ENCODE results near the gene KCNK16.
A peak's percentile ranks its signal among the peaks of the same experiment; 100 is the strongest.

The KCNK16 gene

DNA sequence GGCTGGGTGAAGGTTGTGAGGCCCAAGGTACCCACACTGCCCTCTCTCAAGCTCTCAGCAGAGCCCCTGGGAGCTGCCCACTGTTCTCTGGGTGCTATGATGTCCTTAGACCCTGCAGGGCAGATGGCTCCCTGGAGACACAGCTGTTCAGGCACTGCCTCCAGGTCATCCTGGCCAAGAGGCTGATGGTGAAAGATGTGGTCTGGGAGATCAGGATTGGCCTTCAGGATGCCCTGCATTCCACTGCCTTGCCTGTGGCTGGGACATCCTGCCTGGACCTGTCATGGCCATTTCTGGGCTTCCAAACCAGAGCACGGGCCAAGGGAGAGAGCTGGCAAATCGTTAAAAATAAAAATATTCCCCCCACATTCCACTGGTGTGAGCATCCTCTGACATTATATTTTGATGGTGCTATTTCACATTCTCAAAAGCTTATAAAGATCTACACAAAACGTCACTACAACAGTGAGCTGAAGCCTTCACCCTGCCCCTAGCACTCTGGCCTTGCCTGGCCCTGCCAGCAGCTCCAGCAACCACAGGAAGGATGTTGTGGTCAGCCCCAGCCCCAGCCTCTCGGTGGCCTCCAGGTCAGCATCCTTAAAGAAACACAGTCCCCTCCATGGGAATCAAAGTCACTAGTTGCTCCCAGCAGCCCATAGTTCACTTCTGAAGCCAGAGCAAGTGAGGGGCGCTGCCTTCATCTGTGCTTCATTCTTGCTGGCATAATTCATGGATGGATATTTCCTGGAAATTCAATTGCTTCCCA is 13.5 kb upstream of the KCNK16 start:
- DNase-seq (ENCODE audit: insufficient read length, low spot score), result peak; percentile 42
- no peak for TF ChIP-seq POLR2A (IDR thresholded peaks at IDR 0.05; ENCODE audit: low read depth, low read length)
- FAIRE-seq, result no peak

- no peak for TF ChIP-seq POLR2A (IDR thresholded peaks at IDR 0.05; ENCODE audit: low read depth, low read length)
- DNase-seq (ENCODE audit: insufficient read length, low spot score), result no peak
- no peak for FAIRE-seq
These were observed 11.3 kb upstream of the KCNK16 start for GRCh38 chr6:39333644-39334438.

DNA sequence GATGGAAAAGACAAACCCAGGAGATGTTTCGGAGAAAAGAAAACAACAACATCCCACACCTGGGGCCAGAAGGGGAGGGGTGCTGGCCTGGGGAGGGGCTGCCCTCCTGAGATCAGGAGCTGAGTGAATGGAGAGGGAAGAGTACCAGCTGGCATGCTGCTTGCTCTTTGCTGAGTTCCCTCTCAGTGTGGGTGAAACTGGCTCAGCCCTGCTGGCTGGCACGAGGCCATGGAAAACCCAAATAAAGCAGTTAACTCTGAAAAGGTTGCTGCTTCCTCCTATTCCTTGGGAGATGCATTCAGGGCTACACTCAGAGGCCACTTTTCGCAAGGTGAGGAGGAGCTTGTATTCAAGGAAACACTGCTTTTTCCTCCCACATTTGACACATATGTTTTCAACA is 8.0 kb upstream of the KCNK16 start:
- no peak for DNase-seq (ENCODE audit: insufficient read length, low spot score)
- no peak for FAIRE-seq
- no peak for TF ChIP-seq POLR2A (IDR thresholded peaks at IDR 0.05; ENCODE audit: low read depth, low read length)

GRCh38 chr6:39330057-39330456 is 7.6 kb upstream of the KCNK16 start:
- FAIRE-seq (no peak), DNase-seq (ENCODE audit: insufficient read length, low spot score) (no peak)
- no peak for TF ChIP-seq POLR2A (IDR thresholded peaks at IDR 0.05; ENCODE audit: low read depth, low read length)

GRCh38 chr6:39328066-39328465 is 5.6 kb upstream of the KCNK16 start:
- TF ChIP-seq POLR2A (IDR thresholded peaks at IDR 0.05; ENCODE audit: low read depth, low read length), result no peak
- DNase-seq (ENCODE audit: insufficient read length, low spot score), result no peak
- no peak for FAIRE-seq

GRCh38 chr6:39327507-39327906 is 5.0 kb upstream of the KCNK16 start:
- FAIRE-seq (no peak), DNase-seq (ENCODE audit: insufficient read length, low spot score) (no peak)
- TF ChIP-seq POLR2A (IDR thresholded peaks at IDR 0.05; ENCODE audit: low read depth, low read length), result no peak

- FAIRE-seq (no peak), DNase-seq (ENCODE audit: insufficient read length, low spot score) (no peak)
- TF ChIP-seq POLR2A (IDR thresholded peaks at IDR 0.05; ENCODE audit: low read depth, low read length), result no peak
These were observed 741 bp downstream of the KCNK16 start for GRCh38 chr6:39321761-39322160.

GRCh38 chr6:39320363-39320984 is 2.0 kb downstream of the KCNK16 start:
- TF ChIP-seq POLR2A (IDR thresholded peaks at IDR 0.05; ENCODE audit: low read depth, low read length), result no peak
- FAIRE-seq, result no peak
- DNase-seq (ENCODE audit: insufficient read length, low spot score), result no peak

DNA sequence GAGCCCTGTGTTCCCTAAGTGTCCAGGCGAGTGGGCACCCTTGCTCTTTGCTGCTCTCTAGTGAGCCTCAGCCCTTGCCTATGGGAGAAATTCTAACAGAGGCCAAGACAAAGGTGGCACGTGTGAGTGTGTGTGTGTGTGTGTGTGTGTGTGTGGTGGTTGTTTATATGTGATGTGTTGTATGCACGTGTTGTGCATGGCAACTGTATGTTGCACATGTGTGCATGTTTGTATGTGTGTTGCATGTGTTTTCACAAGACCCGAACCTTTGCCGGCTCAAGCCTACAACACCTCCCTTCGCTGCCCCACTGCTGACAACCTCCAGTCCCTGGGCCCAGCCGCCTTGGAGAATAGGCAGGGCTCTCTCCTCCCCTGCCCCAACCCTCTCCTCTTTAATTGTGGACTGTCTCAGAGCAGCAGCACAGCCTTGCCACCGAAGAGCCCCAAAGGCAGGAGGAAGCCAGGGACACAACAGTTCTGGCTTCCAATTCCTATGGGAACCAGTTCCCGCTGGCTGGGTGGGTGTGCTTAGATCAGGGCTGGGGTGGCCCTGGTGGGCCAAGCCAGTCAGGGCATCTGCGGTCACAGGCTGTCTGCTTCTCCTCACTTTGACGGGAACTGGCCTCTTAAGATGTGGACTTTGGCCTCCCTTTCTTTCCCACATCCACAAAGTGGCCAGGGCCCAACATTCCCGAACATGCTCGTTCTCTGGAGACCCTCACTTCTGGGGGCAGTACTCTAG is 2.7 kb downstream of the KCNK16 start:
- TF ChIP-seq POLR2A (IDR thresholded peaks at IDR 0.05; ENCODE audit: low read depth, low read length), result no peak
- FAIRE-seq, result no peak
- DNase-seq (ENCODE audit: insufficient read length, low spot score), result no peak

GRCh38 chr6:39317256-39317655 is 5.2 kb downstream of the KCNK16 start:
- TF ChIP-seq POLR2A (IDR thresholded peaks at IDR 0.05; ENCODE audit: low read depth, low read length), result no peak
- no peak for FAIRE-seq
- no peak for DNase-seq (ENCODE audit: insufficient read length, low spot score)

DNA sequence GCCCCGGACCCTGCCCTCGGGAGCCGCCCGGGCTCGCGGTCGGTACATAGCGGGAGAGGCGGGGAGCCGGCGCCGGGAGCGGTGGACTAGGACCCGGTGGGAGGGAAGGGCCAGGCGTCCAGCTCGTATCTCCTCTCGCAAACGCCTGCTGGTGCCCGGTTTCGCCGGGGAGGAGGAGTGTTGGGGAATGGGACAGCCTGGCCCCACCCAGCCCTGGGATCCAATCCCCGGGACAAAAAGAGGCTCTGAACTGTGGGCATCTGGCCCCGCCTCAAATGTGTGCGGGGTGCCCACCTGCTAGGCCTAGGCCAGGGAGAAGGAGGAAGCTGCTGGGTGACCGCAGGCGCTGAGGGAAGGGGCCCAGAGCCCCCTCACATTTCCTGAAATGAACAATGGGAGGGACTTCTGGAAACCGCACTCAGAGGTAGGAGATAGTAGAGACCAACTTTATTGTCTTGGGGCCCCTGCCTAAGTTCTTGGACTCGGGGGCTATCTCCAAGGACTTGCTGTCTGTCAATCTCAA is 8.2 kb downstream of the KCNK16 start, which contains the start of gene KCNK17:
Gene KCNK17 (minus strand): TSS at position 147 of the 523 bp plus-strand sequence. CDS start 99 bp downstream, at position 48.
- FAIRE-seq, result no peak
- DNase-seq (ENCODE audit: insufficient read length, low spot score), result no peak
- no peak for TF ChIP-seq POLR2A (IDR thresholded peaks at IDR 0.05; ENCODE audit: low read depth, low read length)

DNA sequence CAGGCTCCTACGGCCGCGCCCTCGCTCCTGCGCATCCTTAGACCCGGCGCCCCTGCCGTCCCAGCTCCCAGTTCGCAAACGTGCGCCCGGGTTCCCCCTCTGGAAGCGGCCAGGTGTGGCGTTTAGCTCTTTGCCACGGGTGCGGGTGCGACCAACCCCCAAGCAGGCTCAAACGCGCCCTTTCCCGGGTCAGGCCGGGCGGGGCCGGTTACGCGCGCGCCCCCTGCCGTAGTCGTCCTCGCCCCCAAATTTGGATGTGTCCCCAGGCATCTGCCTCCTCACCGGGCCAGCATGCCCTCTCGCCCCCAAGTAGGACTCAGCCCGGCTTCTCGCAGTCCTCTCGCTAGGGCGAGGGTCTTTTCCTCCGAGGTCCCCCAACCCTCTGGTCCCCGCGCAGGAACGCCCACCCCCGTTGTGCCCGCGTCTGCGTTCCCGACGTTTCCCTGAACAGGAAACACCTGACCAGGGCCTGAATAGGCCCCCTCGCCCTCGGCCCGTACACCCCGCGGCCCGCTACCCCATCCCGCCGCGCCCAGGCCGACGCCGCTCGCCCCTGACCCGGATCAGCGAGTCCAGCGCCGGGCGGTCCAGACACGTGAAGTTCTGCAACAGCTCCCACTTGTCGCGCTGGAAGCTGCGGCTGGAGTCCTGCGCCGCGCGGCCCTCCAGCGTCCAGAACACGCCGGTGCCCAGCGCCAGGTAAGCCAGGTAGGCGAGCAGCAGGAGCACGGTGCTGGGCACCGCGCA is 8.8 kb downstream of the KCNK16 start:
- no peak for TF ChIP-seq POLR2A (IDR thresholded peaks at IDR 0.05; ENCODE audit: low read depth, low read length)
- no peak for FAIRE-seq
- no peak for DNase-seq (ENCODE audit: insufficient read length, low spot score)

Measured in H54 (cell line).